ENCODE data around the gene TOP1.

The TOP1 gene

GRCh38 chr20:41038149-41038877 lies 9.7 kb downstream of the TOP1 start:
- no peak for DNase-seq (ENCODE audit: low read depth)

GRCh38 chr20:41038878-41039404 lies 10.3 kb downstream of the TOP1 start:
- no peak for DNase-seq (ENCODE audit: low read depth)

DNA sequence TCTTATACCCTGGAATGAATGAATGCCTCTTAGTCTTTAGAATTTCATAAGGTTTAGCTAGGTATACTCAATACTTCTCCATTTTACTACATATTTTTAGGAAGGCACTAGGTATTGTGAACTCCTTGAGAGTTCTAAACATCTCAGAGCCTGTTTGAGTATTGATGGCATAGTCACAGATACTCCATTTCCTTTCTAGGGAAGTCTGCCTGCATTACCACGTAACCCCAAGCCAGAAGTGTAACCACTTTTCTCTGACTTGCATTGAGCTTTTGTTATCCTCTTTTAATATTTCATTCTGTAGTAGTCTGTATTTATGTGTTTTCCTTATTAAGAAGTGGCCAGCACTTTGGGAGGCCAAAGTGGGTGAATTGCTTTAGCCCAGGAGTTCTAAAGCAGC lies 12.2 kb downstream of the TOP1 start:
- DNase-seq (ENCODE audit: low read depth), result no peak

DNA sequence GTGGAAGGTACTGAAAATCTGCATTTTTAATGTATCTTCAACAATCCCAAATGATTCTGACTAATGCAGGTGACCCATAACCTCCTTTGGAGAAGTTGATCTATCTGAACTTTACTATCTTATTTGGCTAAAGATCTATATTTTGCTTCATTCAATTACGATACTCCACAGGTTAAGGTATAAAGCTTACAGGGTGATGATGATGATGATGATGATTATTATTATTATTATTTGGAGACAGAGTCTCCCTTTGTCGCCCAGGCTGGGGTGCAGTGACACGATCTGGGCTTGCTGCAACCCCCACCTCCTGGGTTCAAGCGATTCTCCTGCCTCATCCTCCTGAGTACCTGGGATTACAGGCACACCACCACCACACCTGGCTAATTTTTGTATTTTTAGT lies 13.1 kb downstream of the TOP1 start:
- no peak for DNase-seq (ENCODE audit: low read depth)

DNA sequence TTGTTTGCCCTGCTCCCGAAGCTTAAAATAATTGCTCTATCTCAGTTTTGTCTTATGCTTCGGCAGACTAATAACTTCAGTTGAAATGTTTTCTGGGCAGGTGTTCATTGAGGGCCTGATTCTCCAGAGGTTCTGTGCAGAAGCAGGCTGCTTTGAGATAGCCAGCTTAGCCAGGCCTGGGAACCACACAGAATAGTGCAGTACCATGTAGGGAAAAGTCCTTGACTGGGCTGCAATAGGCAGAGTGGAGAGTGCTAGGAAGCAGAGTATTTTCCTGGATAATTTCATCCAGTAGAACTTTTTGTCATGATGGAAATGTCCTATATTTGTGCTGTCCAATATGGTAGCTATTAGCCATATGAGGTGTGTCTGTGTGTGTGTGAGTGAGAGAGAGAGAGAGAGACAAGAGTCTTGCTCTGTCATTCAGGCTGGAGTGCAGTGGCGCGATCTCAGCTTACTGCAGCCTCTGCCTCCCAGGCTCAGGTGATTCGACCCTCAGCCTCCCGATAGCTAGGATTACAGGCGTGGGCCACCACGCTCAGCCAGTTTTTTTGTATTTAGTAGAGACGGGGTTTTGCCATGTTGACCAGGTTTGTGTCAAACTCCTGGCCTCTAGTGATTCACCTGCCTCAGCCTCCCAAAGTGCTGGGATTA lies 15.9 kb downstream of the TOP1 start:
- DNase-seq (ENCODE audit: low read depth), result no peak

GRCh38 chr20:41045671-41046070 lies 17.0 kb downstream of the TOP1 start:
- DNase-seq (ENCODE audit: low read depth), result no peak

- no peak for DNase-seq (ENCODE audit: low read depth)
Measured at GRCh38 chr20:41046716-41047115, 18.1 kb downstream of the TOP1 start.

DNA sequence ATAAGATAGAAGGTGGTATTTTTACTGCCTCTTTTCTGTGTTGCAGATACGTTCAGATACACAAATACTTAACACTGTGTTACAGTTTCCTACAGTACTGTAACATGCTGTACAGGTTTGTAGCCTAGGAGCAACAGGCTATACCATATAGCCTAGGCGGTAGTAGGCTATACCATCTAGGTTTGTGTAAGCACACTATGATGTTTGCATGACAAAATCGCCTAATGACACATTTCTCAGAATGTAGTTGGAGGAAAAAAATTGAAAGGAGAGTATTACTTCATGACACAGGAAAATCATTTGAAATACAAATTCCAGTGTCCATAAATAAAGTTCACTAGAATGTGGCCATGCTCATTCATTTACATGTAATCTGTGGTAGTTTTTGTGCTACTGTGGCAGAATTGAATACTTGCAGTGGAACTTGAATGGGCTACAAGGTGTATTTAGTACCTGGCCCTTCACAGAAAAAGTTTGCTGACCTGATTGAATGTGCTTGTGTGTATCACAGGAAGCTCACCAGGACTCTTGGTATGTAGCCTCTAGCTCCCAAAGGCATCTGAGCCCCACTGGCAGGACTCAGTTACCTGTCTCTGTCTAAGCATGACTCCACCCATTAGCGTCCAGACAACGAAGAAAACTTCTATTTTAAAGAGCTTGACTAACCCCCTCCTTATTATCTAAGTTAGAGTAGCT lies 18.8 kb downstream of the TOP1 start:
- no peak for DNase-seq (ENCODE audit: low read depth)

DNA sequence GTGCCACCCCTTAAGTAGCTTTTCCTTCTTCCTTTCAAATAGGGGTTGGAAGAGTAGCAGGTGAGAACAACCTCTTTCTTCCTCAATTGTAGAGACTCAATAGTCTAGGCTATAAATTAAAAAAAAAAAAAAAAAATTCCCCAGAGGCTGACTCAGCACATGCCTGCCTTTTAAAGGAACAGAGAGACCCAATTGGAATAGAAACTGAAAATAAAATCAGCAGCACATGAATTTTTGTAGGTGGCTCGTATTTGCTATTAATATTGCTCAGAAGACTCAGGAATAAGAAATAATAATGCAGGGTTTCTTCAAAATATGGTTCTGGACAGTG lies 19.3 kb downstream of the TOP1 start:
- no peak for DNase-seq (ENCODE audit: low read depth)

GRCh38 chr20:41048461-41049301 lies 20.1 kb downstream of the TOP1 start:
- DNase-seq (ENCODE audit: low read depth), result no peak

- DNase-seq (ENCODE audit: low read depth), result no peak
Measured at GRCh38 chr20:41049451-41049850, 20.8 kb downstream of the TOP1 start.

DNA sequence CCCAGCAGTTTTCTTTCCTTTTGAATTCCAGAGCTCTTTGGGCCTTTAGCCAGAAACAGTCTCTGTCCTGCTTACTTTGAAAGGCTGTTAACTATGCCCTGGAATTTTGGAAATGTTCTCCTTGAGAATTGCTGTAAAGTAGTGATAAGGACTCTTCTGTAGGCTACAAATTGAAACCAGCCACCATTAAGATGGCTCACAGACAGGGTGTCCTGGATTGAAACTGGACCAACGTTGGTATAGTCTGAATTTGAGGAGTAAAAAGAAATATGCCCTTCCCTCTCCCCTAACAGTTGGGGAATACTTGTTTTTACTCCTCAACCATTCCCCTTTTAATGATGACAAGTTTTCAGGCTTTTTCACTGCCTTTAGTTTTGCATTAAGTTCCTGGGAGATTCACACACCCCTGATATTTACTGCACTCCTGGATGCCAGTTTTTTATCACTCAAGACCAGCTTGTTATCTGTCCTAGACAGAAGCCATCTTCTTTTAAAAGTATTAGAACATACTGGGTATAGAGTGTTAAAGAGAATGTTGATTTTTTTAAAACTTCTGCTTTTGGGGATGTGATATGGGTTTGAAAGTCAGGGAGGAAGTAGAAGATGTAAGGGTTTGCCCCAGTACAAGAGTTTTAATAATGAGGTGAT lies 21.9 kb downstream of the TOP1 start:
- DNase-seq (ENCODE audit: low read depth), result no peak

- DNase-seq (ENCODE audit: low read depth), result no peak
Measured at GRCh38 chr20:41051009-41051825, 22.6 kb downstream of the TOP1 start.

- no peak for DNase-seq (ENCODE audit: low read depth)
Measured at GRCh38 chr20:41052742-41053419, 24.3 kb downstream of the TOP1 start.

GRCh38 chr20:41054070-41054846 lies 25.6 kb downstream of the TOP1 start:
- DNase-seq (ENCODE audit: low read depth), result peak; percentile 7

DNA sequence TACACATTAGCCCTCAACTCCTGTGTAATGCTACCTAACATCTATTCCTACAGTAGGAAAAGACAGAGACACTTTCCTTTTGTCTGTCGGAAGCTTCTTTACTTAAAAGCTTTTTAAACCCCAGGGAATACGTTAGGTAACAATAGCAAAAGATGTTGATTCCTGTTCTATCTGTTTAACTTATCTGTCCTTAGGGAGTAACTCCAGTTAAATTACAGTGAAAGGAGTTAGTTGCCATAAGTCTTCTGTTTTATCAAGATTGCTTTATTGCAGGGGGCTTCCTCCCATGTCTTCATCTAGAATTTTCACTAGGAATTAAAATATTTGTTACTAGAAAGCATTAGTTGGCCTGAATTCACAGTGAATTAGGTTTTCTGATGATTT lies 26.2 kb downstream of the TOP1 start:
- DNase-seq (ENCODE audit: low read depth), result no peak

DNA sequence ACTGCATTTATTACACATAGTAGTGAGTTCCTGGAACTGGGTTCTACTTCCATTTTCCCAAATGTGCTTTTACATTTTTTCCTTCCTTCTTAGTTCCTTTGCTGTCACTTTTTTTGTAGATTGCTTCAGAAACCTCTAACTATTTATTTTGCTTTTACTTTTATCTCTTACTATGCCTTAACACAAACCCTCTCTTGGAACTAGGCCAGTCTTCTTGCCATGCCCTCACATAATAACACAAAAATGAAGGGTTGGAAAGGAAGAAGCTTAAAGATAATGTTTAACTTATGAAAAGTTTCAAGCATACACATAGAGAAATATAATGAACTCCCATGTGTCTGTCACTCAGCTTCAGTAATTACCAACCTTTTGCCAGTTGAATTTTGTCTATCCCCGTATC lies 27.1 kb downstream of the TOP1 start:
- no peak for DNase-seq (ENCODE audit: low read depth)

GRCh38 chr20:41057999-41058673 lies 29.5 kb downstream of the TOP1 start:
- DNase-seq (ENCODE audit: low read depth), result no peak

Data from stimulated activated CD8-positive, alpha-beta memory T cell treated with anti-CD3 and anti-CD28 coated beads, Interleukin-12 subunit alpha, Interleukin-12 subunit beta, amount 100 ng/mL, for 4 hours (primary cell).